Measurements from ENCODE around the gene RNF6. TPM values are rescaled to one million over a fixed set of nuclear protein-coding genes. Genes with fewer than 3 reads are reported as not detected.

The RNF6 gene
- total and polyA plus RNA-seq, 2 donors from 2014 or later, result 11.4 to 29.0 TPM

- H3K27me3 ChIP-seq (ENCODE audit: control insufficient read depth, insufficient read depth, low read length), result no peaks in the 10 kb centered on the region
- no peaks in the 10 kb centered on the region for H3K9me3 ChIP-seq (ENCODE audit: control insufficient read depth in 2 of 3, insufficient read depth in 1 of 3, low read length in 3 of 3)
- FAIRE-seq, result no peak
- DNase-seq, result peak in 2 of 5 donors; percentile 18 to 54
- no peak overlapping the region for H3K4me3 ChIP-seq (ENCODE audit: low read length in 3 of 3)
- H3K36me3 ChIP-seq (ENCODE audit: control insufficient read depth in 2 of 3, insufficient read depth in 3 of 3, low read length in 3 of 3), result no peaks in the 10 kb centered on the region
- no peak overlapping the region for H3K9ac ChIP-seq (ENCODE audit: low read length in 3 of 3)
- no peak overlapping the region for H3K27ac ChIP-seq (ENCODE audit: low read depth in 2 of 2, low read length in 2 of 2)
- no peak for TF ChIP-seq CTCF (IDR thresholded peaks at IDR 0.05; ENCODE audit: borderline replicate concordance, extremely low read depth, insufficient read depth)
- no peaks in the 10 kb centered on the region for H3K4me1 ChIP-seq (ENCODE audit: control insufficient read depth in 2 of 3, insufficient read depth in 2 of 3, low read depth in 1 of 3, low read length in 3 of 3)
- intact Hi-C loops (cut with DNase I), result no loop called here
These were observed 24.9 kb upstream of the RNF6 start for GRCh38 chr13:26247011-26247410.

- no peak overlapping the region for H3K4me3 ChIP-seq (ENCODE audit: low read length in 3 of 3)
- no peak overlapping the region for H3K9ac ChIP-seq (ENCODE audit: low read length in 3 of 3)
- no peaks in the 10 kb centered on the region for H3K4me1 ChIP-seq (ENCODE audit: control insufficient read depth in 2 of 3, insufficient read depth in 2 of 3, low read depth in 1 of 3, low read length in 3 of 3)
- H3K27ac ChIP-seq (ENCODE audit: low read depth in 2 of 2, low read length in 2 of 2), result peak overlapping the region in 1 of 2 donors; percentile 52
- FAIRE-seq, result no peak
- no peaks in the 10 kb centered on the region for H3K36me3 ChIP-seq (ENCODE audit: control insufficient read depth in 2 of 3, insufficient read depth in 3 of 3, low read length in 3 of 3)
- no peaks in the 10 kb centered on the region for H3K27me3 ChIP-seq (ENCODE audit: control insufficient read depth, insufficient read depth, low read length)
- no peak for TF ChIP-seq CTCF (IDR thresholded peaks at IDR 0.05; ENCODE audit: borderline replicate concordance, extremely low read depth, insufficient read depth)
- H3K9me3 ChIP-seq (ENCODE audit: control insufficient read depth in 2 of 3, insufficient read depth in 1 of 3, low read length in 3 of 3), result no peaks in the 10 kb centered on the region
- peak in 3 of 5 donors; percentile 35 to 60 (median 56) for DNase-seq
- intact Hi-C loops (cut with DNase I), result no loop called here
These were observed 24.0 kb upstream of the RNF6 start for GRCh38 chr13:26246154-26246553.

- DNase-seq (no peak), FAIRE-seq (no peak)
- Histone ChIP-seq H3K4me3 (ENCODE audit: low read length in 3 of 3) (no peak overlapping the region), H3K9me3 (ENCODE audit: control insufficient read depth in 2 of 3, insufficient read depth in 1 of 3, low read length in 3 of 3) (no peaks in the 10 kb centered on the region), H3K9ac (ENCODE audit: low read length in 3 of 3) (no peak overlapping the region), H3K27ac (ENCODE audit: low read depth in 2 of 2, low read length in 2 of 2) (no peak overlapping the region), H3K4me1 (ENCODE audit: control insufficient read depth in 2 of 3, insufficient read depth in 2 of 3, low read depth in 1 of 3, low read length in 3 of 3) (no peaks in the 10 kb centered on the region), H3K36me3 (ENCODE audit: control insufficient read depth in 2 of 3, insufficient read depth in 3 of 3, low read length in 3 of 3) (no peaks in the 10 kb centered on the region), H3K27me3 (ENCODE audit: control insufficient read depth, insufficient read depth, low read length) (no peaks in the 10 kb centered on the region)
- intact Hi-C loops (cut with DNase I), result no loop called here
- no peak for TF ChIP-seq CTCF (IDR thresholded peaks at IDR 0.05; ENCODE audit: borderline replicate concordance, extremely low read depth, insufficient read depth)
These were observed 14.2 kb upstream of the RNF6 start for GRCh38 chr13:26236296-26236695.

GRCh38 chr13:26230703-26231102 is 8.6 kb upstream of the RNF6 start:
- Histone ChIP-seq H3K27me3 (ENCODE audit: control insufficient read depth, insufficient read depth, low read length) (no peaks in the 10 kb centered on the region), H3K4me1 (ENCODE audit: control insufficient read depth in 2 of 3, insufficient read depth in 2 of 3, low read depth in 1 of 3, low read length in 3 of 3) (no peaks in the 10 kb centered on the region), H3K9ac (ENCODE audit: low read length in 3 of 3) (no peak overlapping the region), H3K4me3 (ENCODE audit: low read length in 3 of 3) (no peak overlapping the region), H3K36me3 (ENCODE audit: control insufficient read depth in 2 of 3, insufficient read depth in 3 of 3, low read length in 3 of 3) (no peaks in the 10 kb centered on the region), H3K27ac (ENCODE audit: low read depth in 2 of 2, low read length in 2 of 2) (no peak overlapping the region), H3K9me3 (ENCODE audit: control insufficient read depth in 2 of 3, insufficient read depth in 1 of 3, low read length in 3 of 3) (no peaks in the 10 kb centered on the region)
- intact Hi-C loops (cut with DNase I), result no loop called here
- TF ChIP-seq CTCF (IDR thresholded peaks at IDR 0.05; ENCODE audit: borderline replicate concordance, extremely low read depth, insufficient read depth), result no peak
- no peak for DNase-seq
- FAIRE-seq, result no peak

Measured in kidney (tissue), 14 donors.